Measurements from ENCODE around the gene OPCML. TPM values are rescaled to one million over a fixed set of nuclear protein-coding genes. Genes with fewer than 3 reads are reported as not detected.

The OPCML gene
- total RNA-seq, 1 experiment from 2014 or later = 0.94 TPM

GRCh38 chr11:132588366-132588765, 943.9 kb downstream of the OPCML start:
- Histone ChIP-seq H2AFZ (ENCODE audit: low read length) (no peak overlapping the region), H2BK5ac (ENCODE audit: insufficient read length, low read length) (no peak overlapping the region), H3K18ac (ENCODE audit: insufficient read length, low read depth, low read length) (no peak overlapping the region), H2AK5ac (ENCODE audit: insufficient read length, low read length) (no peak overlapping the region), H3K23me2 (ENCODE audit: insufficient read length, low read depth, low read length, poor library complexity, severe bottlenecking) (no peaks in the 10 kb centered on the region), H3K4me1 (ENCODE audit: insufficient read depth, low read length) (no peaks in the 10 kb centered on the region), H4K91ac (ENCODE audit: insufficient read length, low read depth, low read length) (no peak overlapping the region), H3K4ac (ENCODE audit: low read depth, low read length) (no peak overlapping the region), H4K20me1 (ENCODE audit: control insufficient read depth, insufficient read depth, insufficient read length) (no peaks in the 10 kb centered on the region), H3K79me1 (ENCODE audit: insufficient read depth, low read depth, low read length, poor library complexity, severe bottlenecking) (no peaks in the 10 kb centered on the region), H3T11ph (ENCODE audit: low read length) (no peak overlapping the region), H2BK12ac (ENCODE audit: insufficient read length, low read depth, low read length) (no peak overlapping the region), H3K14ac (ENCODE audit: insufficient read depth, low read length) (no peak overlapping the region), H3K23ac (ENCODE audit: insufficient read length, low read depth, low read length) (no peak overlapping the region), H3K27ac (ENCODE audit: insufficient read length, low read depth, low read length) (no peak overlapping the region), H3K27me3 (ENCODE audit: insufficient read depth, low read length) (no peaks in the 10 kb centered on the region), H3K79me2 (ENCODE audit: insufficient read depth, low read length) (no peaks in the 10 kb centered on the region), H3K9me3 (ENCODE audit: control insufficient read depth, low read depth, low read length) (no peaks in the 10 kb centered on the region), H3K9ac (ENCODE audit: extremely low read depth, insufficient read length, low read length) (no peak overlapping the region), H2BK15ac (ENCODE audit: low read depth, low read length) (no peak overlapping the region), H2BK120ac (ENCODE audit: low read depth, low read length, poor library complexity, severe bottlenecking) (no peak overlapping the region), H3K4me2 (ENCODE audit: insufficient read depth, insufficient read length, low read length) (no peak overlapping the region), H3K56ac (ENCODE audit: insufficient read length, low read depth, low read length) (no peak overlapping the region), H4K5ac (ENCODE audit: insufficient read length, low read depth, low read length) (no peak overlapping the region), H4K8ac (replicated peaks; ENCODE audit: insufficient read length, low read depth, low read length) (no peak overlapping the region), H2BK20ac (ENCODE audit: low read depth, low read length, poor library complexity, severe bottlenecking) (no peak overlapping the region)
- no peak overlapping the region for H3K27ac Mint-ChIP-seq
- no peaks in the 10 kb centered on the region for H3K27me3 Mint-ChIP-seq (ENCODE audit: low read depth)
- H3K36me3 Mint-ChIP-seq (ENCODE audit: insufficient read depth in 1 of 3, low read depth in 3 of 3) = no peaks in the 10 kb centered on the region
- TF ChIP-seq CTCF (conservative IDR thresholded peaks at IDR 0.05) = no peak
- H3K9me3 Mint-ChIP-seq = no peaks in the 10 kb centered on the region
- 0 out of 4 replicates have a peak, but pooled peaks cover 0 to 2% of the 10 kb centered on the region in 2 experiments for H3K4me1 Mint-ChIP-seq
- no peak overlapping the region for H3K4me3 Mint-ChIP-seq
- no peak for DNase-seq

Measured in H9 (cell line).